ENCODE results near the gene MTMR11. TPM values are rescaled to one million over a fixed set of nuclear protein-coding genes. Genes with fewer than 3 reads are reported as not detected.

The MTMR11 gene
- total RNA-seq, 1 experiment from 2014 or later: 10.5 TPM

DNA sequence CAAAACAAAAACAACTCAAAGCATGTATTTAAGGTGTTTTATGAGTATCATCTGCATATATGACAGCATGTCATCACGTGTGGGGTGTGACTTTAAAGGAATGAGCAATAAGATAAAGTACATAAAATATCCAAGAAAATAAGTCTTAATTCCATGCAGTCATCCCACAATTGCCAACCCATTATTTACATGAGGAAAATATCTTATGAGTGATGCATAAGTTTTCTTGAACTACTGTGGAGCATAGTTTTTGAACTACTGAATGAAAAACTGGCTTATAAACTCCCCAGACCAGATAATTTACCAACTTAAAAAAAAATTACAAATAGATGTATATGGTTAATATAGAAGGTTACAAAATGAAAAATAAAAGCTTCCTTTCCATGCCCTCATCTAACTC, 29.7 kb upstream of the MTMR11 start:
- Histone ChIP-seq H3K27ac (ENCODE audit: low read depth, low read length) (no peak overlapping the region), H3K4me2 (ENCODE audit: low read length) (no peak overlapping the region), H3K36me3 (ENCODE audit: control insufficient read depth in 1 of 2, insufficient read depth in 2 of 2, low read length in 2 of 2) (peaks cover 31 to 32% of the 10 kb centered on the region in 2 experiments; a peak in 3 of 4 replicates), H3K4me1 (ENCODE audit: control insufficient read depth in 1 of 2, insufficient read depth in 2 of 2, low read length in 2 of 2) (no peaks in the 10 kb centered on the region), H3K9me2 (ENCODE audit: insufficient read depth) (no peaks in the 10 kb centered on the region), H3K4me3 (replicated peaks in 1 of 2; ENCODE audit: low read depth in 1 of 2, low read length in 2 of 2) (no peak overlapping the region), H3K27me3 (ENCODE audit: insufficient read depth, low read length) (no peaks in the 10 kb centered on the region), H2AFZ (ENCODE audit: low read depth, low read length, poor library complexity, severe bottlenecking) (no peak overlapping the region), H3K79me2 (ENCODE audit: insufficient read depth, low read length) (no peaks in the 10 kb centered on the region), H4K20me1 (ENCODE audit: insufficient read depth) (no peaks in the 10 kb centered on the region), H3K9me3 (ENCODE audit: control insufficient read depth in 1 of 2, insufficient read depth in 1 of 2, low read depth in 1 of 2, low read length in 2 of 2) (no peaks in the 10 kb centered on the region), H3K9ac (ENCODE audit: low read length) (no peak overlapping the region)
- TF ChIP-seq ZNF274 (IDR thresholded peaks at IDR 0.05; ENCODE audit: low read depth, low read length) (no peak), SP1 (IDR thresholded peaks at IDR 0.05; ENCODE audit: low read depth) (no peak), CBX3 (IDR thresholded peaks at IDR 0.05; ENCODE audit: low read depth) (no peak), FOSL1 (IDR thresholded peaks at IDR 0.05; ENCODE audit: low read depth) (no peak), ELF1 (IDR thresholded peaks at IDR 0.05; ENCODE audit: borderline replicate concordance, low read depth) (no peak), POLR2A (IDR thresholded peaks at IDR 0.05; ENCODE audit: borderline replicate concordance, extremely low read depth, insufficient read depth, insufficient read length) (no peak), EZH2phosphoT487 (IDR thresholded peaks at IDR 0.05; ENCODE audit: borderline replicate concordance) (no peak), POLR2AphosphoS5 (IDR thresholded peaks at IDR 0.05; ENCODE audit: low read depth, low read length) (no peak), YY1 (IDR thresholded peaks at IDR 0.05; ENCODE audit: extremely low read depth, insufficient replicate concordance, low read depth, low read length) (no peak), RAD21 (IDR thresholded peaks at IDR 0.05; ENCODE audit: low read depth) (no peak), ZFX (IDR thresholded peaks at IDR 0.05) (no peak), JUND (IDR thresholded peaks at IDR 0.05) (no peak), TCF7L2 (IDR thresholded peaks at IDR 0.05; ENCODE audit: borderline replicate concordance, extremely low read depth, insufficient read depth, insufficient read length) (no peak), EZH2 (IDR thresholded peaks at IDR 0.05) (no peak), EGR1 (IDR thresholded peaks at IDR 0.05; ENCODE audit: low read depth) (no peak), CEBPB (IDR thresholded peaks at IDR 0.05; ENCODE audit: low read depth) (no peak)
- TF ChIP-seq, protein P1, sequence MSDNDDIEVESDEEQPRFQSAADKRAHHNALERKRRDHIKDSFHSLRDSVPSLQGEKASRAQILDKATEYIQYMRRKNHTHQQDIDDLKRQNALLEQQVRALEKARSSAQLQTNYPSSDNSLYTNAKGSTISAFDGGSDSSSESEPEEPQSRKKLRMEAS (IDR thresholded peaks at IDR 0.05): no peak
- TF ChIP-seq, protein P2, sequence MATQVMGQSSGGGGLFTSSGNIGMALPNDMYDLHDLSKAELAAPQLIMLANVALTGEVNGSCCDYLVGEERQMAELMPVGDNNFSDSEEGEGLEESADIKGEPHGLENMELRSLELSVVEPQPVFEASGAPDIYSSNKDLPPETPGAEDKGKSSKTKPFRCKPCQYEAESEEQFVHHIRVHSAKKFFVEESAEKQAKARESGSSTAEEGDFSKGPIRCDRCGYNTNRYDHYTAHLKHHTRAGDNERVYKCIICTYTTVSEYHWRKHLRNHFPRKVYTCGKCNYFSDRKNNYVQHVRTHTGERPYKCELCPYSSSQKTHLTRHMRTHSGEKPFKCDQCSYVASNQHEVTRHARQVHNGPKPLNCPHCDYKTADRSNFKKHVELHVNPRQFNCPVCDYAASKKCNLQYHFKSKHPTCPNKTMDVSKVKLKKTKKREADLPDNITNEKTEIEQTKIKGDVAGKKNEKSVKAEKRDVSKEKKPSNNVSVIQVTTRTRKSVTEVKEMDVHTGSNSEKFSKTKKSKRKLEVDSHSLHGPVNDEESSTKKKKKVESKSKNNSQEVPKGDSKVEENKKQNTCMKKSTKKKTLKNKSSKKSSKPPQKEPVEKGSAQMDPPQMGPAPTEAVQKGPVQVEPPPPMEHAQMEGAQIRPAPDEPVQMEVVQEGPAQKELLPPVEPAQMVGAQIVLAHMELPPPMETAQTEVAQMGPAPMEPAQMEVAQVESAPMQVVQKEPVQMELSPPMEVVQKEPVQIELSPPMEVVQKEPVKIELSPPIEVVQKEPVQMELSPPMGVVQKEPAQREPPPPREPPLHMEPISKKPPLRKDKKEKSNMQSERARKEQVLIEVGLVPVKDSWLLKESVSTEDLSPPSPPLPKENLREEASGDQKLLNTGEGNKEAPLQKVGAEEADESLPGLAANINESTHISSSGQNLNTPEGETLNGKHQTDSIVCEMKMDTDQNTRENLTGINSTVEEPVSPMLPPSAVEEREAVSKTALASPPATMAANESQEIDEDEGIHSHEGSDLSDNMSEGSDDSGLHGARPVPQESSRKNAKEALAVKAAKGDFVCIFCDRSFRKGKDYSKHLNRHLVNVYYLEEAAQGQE (IDR thresholded peaks at IDR 0.05; ENCODE audit: low read depth): no peak
- TF ChIP-seq, protein P3, sequence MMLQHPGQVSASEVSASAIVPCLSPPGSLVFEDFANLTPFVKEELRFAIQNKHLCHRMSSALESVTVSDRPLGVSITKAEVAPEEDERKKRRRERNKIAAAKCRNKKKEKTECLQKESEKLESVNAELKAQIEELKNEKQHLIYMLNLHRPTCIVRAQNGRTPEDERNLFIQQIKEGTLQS (IDR thresholded peaks at IDR 0.05): no peak
- TF ChIP-seq, protein P4, sequence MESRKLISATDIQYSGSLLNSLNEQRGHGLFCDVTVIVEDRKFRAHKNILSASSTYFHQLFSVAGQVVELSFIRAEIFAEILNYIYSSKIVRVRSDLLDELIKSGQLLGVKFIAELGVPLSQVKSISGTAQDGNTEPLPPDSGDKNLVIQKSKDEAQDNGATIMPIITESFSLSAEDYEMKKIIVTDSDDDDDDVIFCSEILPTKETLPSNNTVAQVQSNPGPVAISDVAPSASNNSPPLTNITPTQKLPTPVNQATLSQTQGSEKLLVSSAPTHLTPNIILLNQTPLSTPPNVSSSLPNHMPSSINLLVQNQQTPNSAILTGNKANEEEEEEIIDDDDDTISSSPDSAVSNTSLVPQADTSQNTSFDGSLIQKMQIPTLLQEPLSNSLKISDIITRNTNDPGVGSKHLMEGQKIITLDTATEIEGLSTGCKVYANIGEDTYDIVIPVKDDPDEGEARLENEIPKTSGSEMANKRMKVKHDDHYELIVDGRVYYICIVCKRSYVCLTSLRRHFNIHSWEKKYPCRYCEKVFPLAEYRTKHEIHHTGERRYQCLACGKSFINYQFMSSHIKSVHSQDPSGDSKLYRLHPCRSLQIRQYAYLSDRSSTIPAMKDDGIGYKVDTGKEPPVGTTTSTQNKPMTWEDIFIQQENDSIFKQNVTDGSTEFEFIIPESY (IDR thresholded peaks at IDR 0.05; ENCODE audit: extremely low read depth, insufficient replicate concordance, low read length): no peak
- ChIA-PET POLR2A (no interaction called here), CTCF (no interaction called here), RAD21 (ENCODE audit: low non-redundant PET in 1 of 2, low total read pairs in 2 of 2, uncharacterized antibody in 2 of 2, unreplicated experiment in 2 of 2) (no interaction called here)
- intact Hi-C loops (cut with micrococcal nuclease): no loop called here
- ATAC-seq (no peak), DNase-seq (ENCODE audit: low read depth, low spot score) (no peak)
- BruUV-seq (replicated peaks): no TSS peak

Data from HCT116 (cell line).